Fibroblast of villous mesenchyme (primary cell): ENCODE measurements around the gene NDUFA11. TPM values are rescaled to one million over a fixed set of nuclear protein-coding genes. Genes with fewer than 3 reads are reported as not detected.

Experiments used
- DNase-seq: peaks from one replicate; pipeline ENCODE4 v3.0.0-alpha.2; 2010; ENCODE audit warnings: low read depth
- H3K4me3 ChIP-seq: 2 replicates; pipeline ENCODE4 v1.5.1; 2011; ENCODE audit warnings: low read depth, mild to moderate bottlenecking, low read length
- total RNA-seq: library from RNA; depleted of rRNA; stranded (reverse); fragments of >200 nt; gene quantifications from 2 replicates; pipeline ENCODE4 v1.2.3, GENCODE V29; 2012
- TF ChIP-seq, protein P1 (sequence below): IDR thresholded peaks from 2 replicates; pipeline ENCODE4 v1.5.1; 2012; ENCODE audit warnings: low read depth, mild to moderate bottlenecking, low read length; ENCODE audit not compliant: insufficient read depth

NDUFA11 gene
- total RNA-seq = 257 and 321 TPM in 2 replicates

DNA sequence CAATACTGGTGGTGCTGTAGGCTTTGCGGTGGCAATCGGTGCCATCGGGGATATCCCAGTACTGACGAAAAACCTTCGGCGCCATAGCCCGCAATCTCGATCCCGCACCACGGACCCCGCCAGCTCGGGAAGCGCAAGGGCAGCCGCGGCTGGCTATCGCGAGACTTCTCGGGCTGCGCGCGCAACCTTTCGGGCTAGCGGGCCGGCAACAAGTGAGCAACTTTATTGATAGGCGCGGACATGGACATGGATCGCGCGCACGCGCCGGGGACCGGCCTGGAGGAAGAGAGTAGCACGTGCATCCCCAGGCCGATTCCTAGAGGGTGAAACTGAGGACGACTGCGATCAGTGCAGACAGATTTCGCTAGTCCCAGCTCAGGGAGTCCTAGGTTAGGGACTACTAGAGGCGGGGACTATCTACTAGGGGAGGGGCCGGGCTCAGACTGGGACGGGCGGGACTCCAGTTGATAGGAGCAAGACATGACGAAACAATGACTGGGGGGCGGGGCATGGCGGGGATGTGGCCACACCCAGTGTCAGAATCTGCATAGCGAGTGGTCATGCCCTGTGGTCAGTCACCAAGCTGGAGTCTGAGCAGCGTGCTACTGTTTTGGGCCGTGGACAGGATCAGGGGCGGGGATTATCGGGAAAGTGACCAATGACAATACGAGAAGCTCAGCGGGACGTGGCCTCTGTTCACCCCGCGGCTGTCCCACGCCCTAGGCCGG, at the start of gene NDUFA11:
Gene NDUFA11 (minus strand): TSS at position 167 of the 728 bp plus-strand sequence. CDS start 82 bp downstream, at position 85.
- TF ChIP-seq, protein P1, sequence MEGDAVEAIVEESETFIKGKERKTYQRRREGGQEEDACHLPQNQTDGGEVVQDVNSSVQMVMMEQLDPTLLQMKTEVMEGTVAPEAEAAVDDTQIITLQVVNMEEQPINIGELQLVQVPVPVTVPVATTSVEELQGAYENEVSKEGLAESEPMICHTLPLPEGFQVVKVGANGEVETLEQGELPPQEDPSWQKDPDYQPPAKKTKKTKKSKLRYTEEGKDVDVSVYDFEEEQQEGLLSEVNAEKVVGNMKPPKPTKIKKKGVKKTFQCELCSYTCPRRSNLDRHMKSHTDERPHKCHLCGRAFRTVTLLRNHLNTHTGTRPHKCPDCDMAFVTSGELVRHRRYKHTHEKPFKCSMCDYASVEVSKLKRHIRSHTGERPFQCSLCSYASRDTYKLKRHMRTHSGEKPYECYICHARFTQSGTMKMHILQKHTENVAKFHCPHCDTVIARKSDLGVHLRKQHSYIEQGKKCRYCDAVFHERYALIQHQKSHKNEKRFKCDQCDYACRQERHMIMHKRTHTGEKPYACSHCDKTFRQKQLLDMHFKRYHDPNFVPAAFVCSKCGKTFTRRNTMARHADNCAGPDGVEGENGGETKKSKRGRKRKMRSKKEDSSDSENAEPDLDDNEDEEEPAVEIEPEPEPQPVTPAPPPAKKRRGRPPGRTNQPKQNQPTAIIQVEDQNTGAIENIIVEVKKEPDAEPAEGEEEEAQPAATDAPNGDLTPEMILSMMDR = no peak
- H3K4me3 ChIP-seq = peak within 1 kb of the TSS; percentile 100
- peak; percentile 97 for DNase-seq

- TF ChIP-seq, protein P1 = no peak
- no peak overlapping the region for H3K4me3 ChIP-seq
- peak; percentile 55 for DNase-seq
Measured at GRCh38 chr19:5953030-5953589, 49.5 kb upstream of the NDUFA11 start.

- peak; percentile 29 for DNase-seq
- TF ChIP-seq, protein P1 = no peak
- no peak overlapping the region for H3K4me3 ChIP-seq
Measured at GRCh38 chr19:5952193-5953029, 48.8 kb upstream of the NDUFA11 start.

- DNase-seq = no peak
- H3K4me3 ChIP-seq = no peak overlapping the region
- TF ChIP-seq, protein P1 = no peak
Measured at GRCh38 chr19:5951338-5951861, 47.8 kb upstream of the NDUFA11 start.

GRCh38 chr19:5950741-5951140, 47.2 kb upstream of the NDUFA11 start:
- no peak for DNase-seq
- TF ChIP-seq, protein P1 = no peak
- no peak overlapping the region for H3K4me3 ChIP-seq

DNA sequence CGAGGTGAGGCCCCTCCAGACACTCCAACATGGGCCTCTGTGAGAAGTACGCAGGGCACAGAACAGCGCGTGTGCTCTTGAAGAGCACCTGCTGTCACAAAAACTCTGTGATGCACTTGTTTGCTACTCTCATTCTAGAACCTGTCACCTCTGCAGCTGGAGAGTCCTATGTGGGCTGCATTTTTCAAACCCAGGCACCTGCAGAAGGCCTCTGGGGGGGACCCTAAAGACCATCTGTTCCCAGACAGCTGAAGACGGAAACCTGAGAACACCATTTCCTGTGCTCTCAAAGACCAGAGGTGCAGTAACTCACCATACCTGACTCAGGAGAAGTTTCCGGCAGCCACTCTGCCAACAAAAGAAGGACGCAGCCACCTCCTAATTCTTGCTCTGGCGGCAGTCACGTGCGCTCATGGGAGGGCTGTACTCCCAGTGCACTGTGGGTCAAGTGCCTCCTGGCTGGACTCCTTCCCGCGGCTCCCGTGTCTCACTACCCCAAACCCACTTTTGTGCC, 46.3 kb upstream of the NDUFA11 start:
- no peak overlapping the region for H3K4me3 ChIP-seq
- no peak for DNase-seq
- TF ChIP-seq, protein P1 = no peak
